ENCODE measurements around the gene KIAA1549. TPM values are rescaled to one million over a fixed set of nuclear protein-coding genes. Genes with fewer than 3 reads are reported as not detected.

Gene KIAA1549
- total RNA-seq, 2 experiments from 2014 or later = not detected

- Mint-ChIP-seq H3K4me3 (no peak overlapping the region), H3K4me1 (ENCODE audit: low read depth) (peaks cover 4% of the 10 kb centered on the region), H3K27ac (no peak overlapping the region), H3K9me3 (no peaks in the 10 kb centered on the region), H3K27me3 (peaks cover 13% of the 10 kb centered on the region), H3K36me3 (ENCODE audit: low read depth) (no peaks in the 10 kb centered on the region)
- H3K27ac ChIP-seq (ENCODE audit: low read depth in 1 of 2, low read length in 2 of 2) = no peak overlapping the region
- intact Hi-C loops (cut with DNase I, micrococcal nuclease) = no loop called here
- no peaks in the 10 kb centered on the region for H3K4me1 ChIP-seq (ENCODE audit: insufficient read depth, low read length)
- ATAC-seq (ENCODE audit: poor library complexity) (no peak), DNase-seq (no peak)
- TF ChIP-seq CTCF (IDR thresholded peaks at IDR 0.05) = no peak
- no peaks in the 10 kb centered on the region for H3K27me3 ChIP-seq (ENCODE audit: control insufficient read depth in 1 of 2, insufficient read depth in 2 of 2, low read length in 2 of 2)
- H3K4me3 ChIP-seq (ENCODE audit: low read length) = no peak overlapping the region
- H3K36me3 ChIP-seq (ENCODE audit: insufficient read depth, low read length) = no peaks in the 10 kb centered on the region
- ChIA-PET CTCF (no interaction called here), POLR2A (no interaction called here)
- no peaks in the 10 kb centered on the region for H3K9me3 ChIP-seq (ENCODE audit: control insufficient read depth in 1 of 2, insufficient read depth in 1 of 2, low read length in 2 of 2)
Measured at GRCh38 chr7:138961159-138961558, 20.0 kb downstream of the KIAA1549 start.

GRCh38 chr7:138958391-138958956 lies 22.7 kb downstream of the KIAA1549 start:
- CTCF ChIA-PET = no interaction called here
- H3K9me3 ChIP-seq (ENCODE audit: control insufficient read depth in 1 of 2, insufficient read depth in 1 of 2, low read length in 2 of 2) = no peaks in the 10 kb centered on the region
- H3K27ac Mint-ChIP-seq = no peak overlapping the region
- intact Hi-C loops (cut with DNase I, micrococcal nuclease) = no loop called here
- peaks cover 13% of the 10 kb centered on the region for H3K27me3 Mint-ChIP-seq
- no peak for TF ChIP-seq CTCF (IDR thresholded peaks at IDR 0.05)
- no peaks in the 10 kb centered on the region for H3K4me1 ChIP-seq (ENCODE audit: insufficient read depth, low read length)
- H3K27me3 ChIP-seq (ENCODE audit: control insufficient read depth in 1 of 2, insufficient read depth in 2 of 2, low read length in 2 of 2) = no peaks in the 10 kb centered on the region
- no peaks in the 10 kb centered on the region for H3K36me3 ChIP-seq (ENCODE audit: insufficient read depth, low read length)
- no peaks in the 10 kb centered on the region for H3K9me3 Mint-ChIP-seq
- DNase-seq (no peak), ATAC-seq (ENCODE audit: poor library complexity) (no peak)
- no peak overlapping the region for H3K4me3 ChIP-seq (ENCODE audit: low read length)
- no peaks in the 10 kb centered on the region for H3K36me3 Mint-ChIP-seq (ENCODE audit: low read depth)
- H3K4me1 Mint-ChIP-seq (ENCODE audit: low read depth) = peaks cover 4% of the 10 kb centered on the region
- POLR2A ChIA-PET = no interaction called here
- no peak overlapping the region for H3K27ac ChIP-seq (ENCODE audit: low read depth in 1 of 2, low read length in 2 of 2)
- no peak overlapping the region for H3K4me3 Mint-ChIP-seq

GRCh38 chr7:138957753-138958390 lies 23.3 kb downstream of the KIAA1549 start:
- Mint-ChIP-seq H3K4me3 (no peak overlapping the region), H3K27ac (no peak overlapping the region), H3K36me3 (ENCODE audit: low read depth) (no peaks in the 10 kb centered on the region), H3K27me3 (peaks cover 9% of the 10 kb centered on the region), H3K9me3 (no peaks in the 10 kb centered on the region), H3K4me1 (ENCODE audit: low read depth) (peaks cover 1% of the 10 kb centered on the region)
- no peaks in the 10 kb centered on the region for H3K36me3 ChIP-seq (ENCODE audit: insufficient read depth, low read length)
- H3K4me3 ChIP-seq (ENCODE audit: low read length) = no peak overlapping the region
- ATAC-seq (ENCODE audit: poor library complexity) = no peak
- CTCF ChIA-PET = no interaction called here
- intact Hi-C loops (cut with DNase I, micrococcal nuclease) = no loop called here
- H3K27ac ChIP-seq (ENCODE audit: low read depth in 1 of 2, low read length in 2 of 2) = no peak overlapping the region
- TF ChIP-seq CTCF (IDR thresholded peaks at IDR 0.05) = no peak
- POLR2A ChIA-PET = no interaction called here
- no peaks in the 10 kb centered on the region for H3K27me3 ChIP-seq (ENCODE audit: control insufficient read depth in 1 of 2, insufficient read depth in 2 of 2, low read length in 2 of 2)
- H3K9me3 ChIP-seq (ENCODE audit: control insufficient read depth in 1 of 2, insufficient read depth in 1 of 2, low read length in 2 of 2) = no peaks in the 10 kb centered on the region
- no peak for DNase-seq
- no peaks in the 10 kb centered on the region for H3K4me1 ChIP-seq (ENCODE audit: insufficient read depth, low read length)

All from CD4-positive, alpha-beta T cell (primary cell).